Neutrophil (primary cell): ENCODE data around the gene HDGFL3.

ENCODE experiments used
- H3K27ac ChIP-seq: fragments of 200-600 bp; sonication (generic); 2 replicates; pipeline ENCODE4 v1.5.1; 2016; ENCODE audit warnings: mild to moderate bottlenecking, moderate library complexity
- H3K27me3 ChIP-seq: fragments of 200-600 bp; sonication (generic); 2 replicates; pipeline ENCODE4 v1.6.0; 2016; ENCODE audit warnings: mild to moderate bottlenecking
- H3K36me3 ChIP-seq: fragments of 200-600 bp; sonication (generic); 2 replicates; pipeline ENCODE4 v1.5.1; 2017
- H3K4me1 ChIP-seq, 2 experiments: fragments of 200-600 bp in 1 of 2; sonication (generic) in 1 of 2; 1 replicate in 1 of 2; 2 replicates in 1 of 2; pipeline versions ENCODE4 v1.5.1 to v1.6.1; 2013 to 2016; ENCODE audit warnings: low read depth in 1 of 2, low read length in 1 of 2, mild to moderate bottlenecking in 1 of 2, moderate library complexity in 1 of 2; ENCODE audit not compliant: control insufficient read depth in 1 of 2, insufficient read depth in 1 of 2
- H3K4me3 ChIP-seq, 2 experiments: fragments of 200-600 bp in 1 of 2; sonication (generic) in 1 of 2; 1 replicate in 1 of 2; 2 replicates in 1 of 2; pipeline ENCODE4 v1.5.1; 2013 to 2016; ENCODE audit warnings: low read depth in 1 of 2, low read length in 1 of 2, mild to moderate bottlenecking in 1 of 2, moderate library complexity in 1 of 2
- H3K9me3 ChIP-seq: fragments of 200-600 bp; sonication (generic); 2 replicates; pipeline ENCODE4 v1.5.1; 2016
- TF ChIP-seq, protein P1 (sequence below): fragments of 200-600 bp; sonication (generic); IDR thresholded peaks from 2 replicates; pipeline ENCODE4 v1.5.1; 2016; ENCODE audit warnings: antibody characterized with exemption

HDGFL3 gene

GRCh38 chr15:83207660-83208366 is at the start of gene HDGFL3:
TSS of gene HDGFL3 (minus strand) at chr15:83207823. CDS start at chr15:83207414, 409 bp downstream.
- TF ChIP-seq, protein P1, sequence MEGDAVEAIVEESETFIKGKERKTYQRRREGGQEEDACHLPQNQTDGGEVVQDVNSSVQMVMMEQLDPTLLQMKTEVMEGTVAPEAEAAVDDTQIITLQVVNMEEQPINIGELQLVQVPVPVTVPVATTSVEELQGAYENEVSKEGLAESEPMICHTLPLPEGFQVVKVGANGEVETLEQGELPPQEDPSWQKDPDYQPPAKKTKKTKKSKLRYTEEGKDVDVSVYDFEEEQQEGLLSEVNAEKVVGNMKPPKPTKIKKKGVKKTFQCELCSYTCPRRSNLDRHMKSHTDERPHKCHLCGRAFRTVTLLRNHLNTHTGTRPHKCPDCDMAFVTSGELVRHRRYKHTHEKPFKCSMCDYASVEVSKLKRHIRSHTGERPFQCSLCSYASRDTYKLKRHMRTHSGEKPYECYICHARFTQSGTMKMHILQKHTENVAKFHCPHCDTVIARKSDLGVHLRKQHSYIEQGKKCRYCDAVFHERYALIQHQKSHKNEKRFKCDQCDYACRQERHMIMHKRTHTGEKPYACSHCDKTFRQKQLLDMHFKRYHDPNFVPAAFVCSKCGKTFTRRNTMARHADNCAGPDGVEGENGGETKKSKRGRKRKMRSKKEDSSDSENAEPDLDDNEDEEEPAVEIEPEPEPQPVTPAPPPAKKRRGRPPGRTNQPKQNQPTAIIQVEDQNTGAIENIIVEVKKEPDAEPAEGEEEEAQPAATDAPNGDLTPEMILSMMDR = no peak
- no peaks in the 10 kb centered on the region for H3K36me3 ChIP-seq
- peaks cover 92% of the 10 kb centered on the region for H3K27me3 ChIP-seq
- H3K4me3 ChIP-seq = peak within 1 kb of the TSS; percentile 32 to 67
- H3K9me3 ChIP-seq = no peaks in the 10 kb centered on the region
- no peak within 1 kb of the TSS for H3K27ac ChIP-seq
- peaks cover 6 to 21% of the 10 kb centered on the region in 2 experiments for H3K4me1 ChIP-seq

GRCh38 chr15:83250781-83251180 is 43.2 kb upstream of the HDGFL3 start:
- Histone ChIP-seq H3K27me3 (peaks cover 46% of the 10 kb centered on the region), H3K9me3 (no peaks in the 10 kb centered on the region), H3K27ac (no peak overlapping the region), H3K4me3 (no peak overlapping the region), H3K36me3 (no peaks in the 10 kb centered on the region), H3K4me1 (no peaks in the 10 kb centered on the region)
- TF ChIP-seq, protein P1 = no peak

GRCh38 chr15:83249030-83249343 is 41.4 kb upstream of the HDGFL3 start:
- Histone ChIP-seq H3K36me3 (no peaks in the 10 kb centered on the region), H3K27ac (no peak overlapping the region), H3K4me3 (no peak overlapping the region), H3K4me1 (no peaks in the 10 kb centered on the region), H3K27me3 (peaks cover 57% of the 10 kb centered on the region), H3K9me3 (no peaks in the 10 kb centered on the region)
- TF ChIP-seq, protein P1 = no peak

DNA sequence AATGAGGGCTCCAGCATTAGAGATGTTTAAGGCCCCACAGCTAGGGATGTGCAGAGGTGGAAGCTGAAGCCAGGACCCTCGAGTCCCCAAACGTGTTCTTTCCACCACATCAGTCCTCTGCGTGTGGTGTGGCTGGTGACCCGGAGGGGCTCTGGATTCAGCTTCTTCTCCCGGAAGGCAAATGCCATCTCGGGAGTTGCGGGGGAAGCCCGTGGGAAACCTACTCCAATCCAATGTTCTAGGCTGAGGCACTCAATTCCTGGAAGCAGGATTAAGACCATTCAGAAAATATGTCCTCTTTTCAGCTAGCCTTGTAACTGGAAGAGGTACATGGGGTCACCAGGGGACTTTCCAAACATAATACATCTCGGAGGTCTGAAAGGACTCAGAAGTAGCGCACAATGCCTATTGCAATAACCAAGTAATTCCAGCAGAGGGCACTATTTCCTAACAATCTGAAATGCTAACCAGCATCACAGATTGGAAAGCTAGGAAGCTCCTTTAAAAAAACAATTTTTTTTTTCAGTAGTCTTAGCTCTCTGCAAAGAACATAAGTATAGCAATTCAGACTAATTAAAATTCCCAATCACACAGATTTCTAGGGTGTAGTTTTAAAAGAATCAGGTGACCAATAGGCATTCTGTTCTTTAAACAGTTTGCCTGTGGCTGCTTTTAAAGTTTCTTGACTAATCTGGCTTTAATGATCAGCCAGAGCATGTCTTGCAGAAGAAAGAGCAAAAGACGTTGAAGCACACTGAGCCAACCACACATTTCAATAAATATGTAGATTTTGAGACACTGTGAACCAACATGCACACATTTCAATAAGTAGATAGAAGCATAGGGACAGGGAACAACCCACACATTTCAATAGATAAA is 40.8 kb upstream of the HDGFL3 start:
- H3K4me1 ChIP-seq = no peaks in the 10 kb centered on the region
- H3K27ac ChIP-seq = no peak overlapping the region
- no peak overlapping the region for H3K4me3 ChIP-seq
- H3K36me3 ChIP-seq = no peaks in the 10 kb centered on the region
- no peaks in the 10 kb centered on the region for H3K9me3 ChIP-seq
- H3K27me3 ChIP-seq = peaks cover 63% of the 10 kb centered on the region
- TF ChIP-seq, protein P1 = peak; percentile 72

DNA sequence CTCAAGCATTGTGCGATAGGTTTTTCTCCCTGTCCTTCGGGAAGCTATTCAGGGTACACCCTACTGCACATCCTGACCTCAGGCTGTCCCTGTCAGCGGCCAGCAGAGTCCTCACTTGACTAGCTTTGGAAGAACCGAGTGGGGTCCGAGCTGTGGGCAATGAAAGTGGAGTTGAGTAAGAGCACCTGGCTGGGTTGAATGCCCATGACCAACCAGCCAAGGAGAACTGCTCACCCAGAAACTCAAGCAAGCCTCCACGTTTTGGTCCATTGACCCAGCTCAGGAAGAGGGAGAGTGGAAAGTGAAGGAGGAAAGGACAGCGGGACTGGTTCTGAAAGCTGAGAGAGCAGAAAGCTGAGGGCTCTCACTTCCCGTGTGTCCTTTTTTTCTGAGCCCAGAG is 36.0 kb upstream of the HDGFL3 start:
- no peaks in the 10 kb centered on the region for H3K9me3 ChIP-seq
- TF ChIP-seq, protein P1 = no peak
- H3K4me1 ChIP-seq = no peaks in the 10 kb centered on the region
- H3K27me3 ChIP-seq = peaks cover 50% of the 10 kb centered on the region
- H3K36me3 ChIP-seq = no peaks in the 10 kb centered on the region
- no peak overlapping the region for H3K27ac ChIP-seq
- H3K4me3 ChIP-seq = no peak overlapping the region
